Activated T-cell treated with anti-CD3 and anti-CD28 coated beads for 24 hours (primary cell): ENCODE measurements around the gene BEST3.

Experiments used
- DNase-seq: peaks from one replicate; pipeline ENCODE4 v3.0.0-alpha.2; 2020; ENCODE audit warnings: low read depth

BEST3 gene

GRCh38 chr12:69698769-69699540 is at the start of gene BEST3:
TSS of gene BEST3 (minus strand) at chr12:69699303. CDS start at chr12:69697798, 1,505 bp downstream.
- DNase-seq: no peak

GRCh38 chr12:69744109-69744508 is 45.0 kb upstream of the BEST3 start:
- no peak for DNase-seq

- DNase-seq: peak; percentile 35
Measured at GRCh38 chr12:69739287-69740191, 40.4 kb upstream of the BEST3 start.

GRCh38 chr12:69738351-69739286 is 39.5 kb upstream of the BEST3 start, which contains the start of gene RAB3IP:
TSS of gene RAB3IP (plus strand) at chr12:69738860. CDS start at chr12:69755409, 16,549 bp downstream.
- DNase-seq: peak; percentile 91

- DNase-seq: no peak
Measured at GRCh38 chr12:69733638-69734037, 34.5 kb upstream of the BEST3 start.

- no peak for DNase-seq
Measured at GRCh38 chr12:69732088-69732487, 33.0 kb upstream of the BEST3 start.

GRCh38 chr12:69726922-69727321 is 27.8 kb upstream of the BEST3 start:
- DNase-seq: no peak

GRCh38 chr12:69720750-69721149 is 21.6 kb upstream of the BEST3 start:
- no peak for DNase-seq

GRCh38 chr12:69719336-69720316 is 20.5 kb upstream of the BEST3 start:
- DNase-seq: no peak

GRCh38 chr12:69714542-69714941 is 15.4 kb upstream of the BEST3 start:
- DNase-seq: no peak

- DNase-seq: no peak
Measured at GRCh38 chr12:69712826-69713225, 13.7 kb upstream of the BEST3 start.

- DNase-seq: no peak
Measured at GRCh38 chr12:69708649-69709048, 9.5 kb upstream of the BEST3 start.

- no peak for DNase-seq
Measured at GRCh38 chr12:69704357-69704756, 5.3 kb upstream of the BEST3 start.

- DNase-seq: no peak
Measured at GRCh38 chr12:69703146-69703642, 4.1 kb upstream of the BEST3 start.

- DNase-seq: no peak
Measured at GRCh38 chr12:69701826-69702225, 2.7 kb upstream of the BEST3 start.

- no peak for DNase-seq
Measured at GRCh38 chr12:69698054-69698453, 1.0 kb downstream of the BEST3 start.

- no peak for DNase-seq
Measured at GRCh38 chr12:69694123-69694522, 5.0 kb downstream of the BEST3 start.

- DNase-seq: no peak
Measured at GRCh38 chr12:69689638-69690037, 9.5 kb downstream of the BEST3 start.

- DNase-seq: peak; percentile 11
Measured at GRCh38 chr12:69688471-69689427, 10.4 kb downstream of the BEST3 start.
